Heart right ventricle (tissue), 16 donors: Measurements from ENCODE around the gene CWC22. TPM values are rescaled to one million over a fixed set of nuclear protein-coding genes. Genes with fewer than 3 reads are reported as not detected.

ENCODE experiments used
- ATAC-seq, 8 donors: fragments of 200-7000 bp; cut with Tn5 transposase; one replicate each; pipeline ENCODE4 v1.9.1; 2020; ENCODE audit warnings: mild to moderate bottlenecking in 8 of 8, moderate library complexity in 8 of 8, moderate number of reproducible peaks in 1 of 8
- DNase-seq, 2 donors: peaks; one replicate each; pipeline ENCODE4 v3.0.0-alpha.2; 2020
- H3K27ac ChIP-seq, 10 donors: fragments of 200-600 bp; sonication (generic) in 2 of 10; one replicate each; pipeline versions ENCODE4 v1.5.0 to v1.8.0; 2020 to 2022; ENCODE audit warnings: mild to moderate bottlenecking in 3 of 10
- H3K27me3 ChIP-seq, 7 donors: fragments of 200-600 bp; one replicate each; pipeline ENCODE4 v1.8.0; 2021 to 2022; ENCODE audit warnings: mild to moderate bottlenecking in 2 of 7
- H3K36me3 ChIP-seq, 9 donors: fragments of 200-600 bp; sonication (generic) in 1 of 9; one replicate each; pipeline versions ENCODE4 v1.5.0 to v1.8.0; 2020 to 2022; ENCODE audit warnings: mild to moderate bottlenecking in 2 of 9
- H3K4me1 ChIP-seq, 9 donors: fragments of 200-600 bp; sonication (generic) in 1 of 9; one replicate each; pipeline versions ENCODE4 v1.5.0 to v1.8.0; 2020 to 2022; ENCODE audit warnings: mild to moderate bottlenecking in 4 of 9
- H3K4me3 ChIP-seq, 10 donors: fragments of 200-600 bp; sonication (generic) in 2 of 10; one replicate each; pipeline versions ENCODE4 v1.5.0 to v1.8.0; 2020 to 2022; ENCODE audit warnings: mild to moderate bottlenecking in 7 of 10, moderate library complexity in 2 of 10
- H3K9me3 ChIP-seq, 11 donors: fragments of 200-600 bp in 10 of 11; sonication (generic) in 2 of 11; one replicate each; pipeline versions ENCODE4 v1.5.0 to v1.8.0; 2013 to 2022; ENCODE audit warnings: mild to moderate bottlenecking in 2 of 11, control low read depth in 1 of 11, moderate library complexity in 1 of 11
- WGBS, 2 donors: extraction: QIAGEN DNeasy Blood & Tissue Kit; methylation state at CpG; one replicate each; pipeline ENCODE4 v1.1.7; 2013; ENCODE audit warnings: inconsistent platforms in 1 of 2; 5-methylcytosine and 5-hydroxymethylcytosine counted together
- intact Hi-C, 10 donors: fragments of 100-400 bp; cut with DNase I; formaldehyde crosslinking; loops; one replicate each; pipeline versions ENCODE4 v1.11.1 to v1.14.2; 2022
- polyA plus RNA-seq, 2 donors: library from polyadenylated mRNA; stranded (reverse); fragments of 200-250 nt; gene quantifications; one replicate each; pipeline ENCODE4 v1.2.3, GENCODE V29; 2013
- total RNA-seq, 10 donors: library from RNA; stranded (reverse); fragmentation: NEBNext Ultra II Directional in 3 of 10; extraction: Animal tissue kit (Norgen Biotek cat#: 25700) in 3 of 10; gene quantifications; one replicate each; pipeline versions ENCODE4 v1.2.1 to v1.2.4, GENCODE V29; 2021 to 2023
- TF ChIP-seq, protein P1 (sequence below), 9 donors: fragments of 200-600 bp; sonication (generic) in 2 of 9; IDR thresholded peaks; one replicate each; pipeline versions ENCODE4 v1.5.0 to v1.8.0; 2021 to 2022; ENCODE audit warnings: antibody characterized with exemption in 9 of 9, mild to moderate bottlenecking in 5 of 9, moderate library complexity in 1 of 9
- donor health status: Arrhythmogenic right ventricular cardiomyopathy.
- donor health status: ischemic (EF 13 %, LVEDD 7.1; RV severe dilation, severe dysfunction).
- donor health status: healthy with polysubstance abuse.
- donor health status: DM: no; HTN: yes; CAD: no.
- donor health status: DM: no; HTN: no; CAD: no.
- donor health status: ischemic (EF 25% LVEDD 6.9; RV normal size, moderate dysfunction).
- donor health status: ischemic (EF 25% LVEDD 5.7; RV mildly dilated, moderate dysfunction).
- donor health status: healthy.
- donor health status: DM: yes; HTN: yes; CAD: no.
- donor health status: Ischemic cardiomyopathy.
- donor health status: ischemic (EF 35%, LVEDD 5.7; RV mildly dilated, moderate dysfunction).
- donor health status: nonischemic (EF 11% LVEDD 7.7; RV severe dilation, severe dysfunction).
- donor health status: DM: yes; HTN: yes; CAD: no.
- donor health status: PGD.
- donor health status: ischemic (EF 29% LVEDD 5.4; RV normal size, mild dysfunction).
- donor health status: nonischemic (EF 23%, LVEDD 6.1; RV moderate dilation, normal function).

CWC22 gene
- total and polyA plus RNA-seq, 12 donors = 5.6 to 16.0 (median 12.6) TPM

- H3K9me3 ChIP-seq = no peaks in the 10 kb centered on the region
- H3K4me1 ChIP-seq = peaks cover 0 to 7% (median 0%) of the 10 kb centered on the region in 9 donors
- H3K27me3 ChIP-seq = no peaks in the 10 kb centered on the region
- no peak overlapping the region for H3K4me3 ChIP-seq
- intact Hi-C loops = no loop called here
- H3K36me3 ChIP-seq = peaks cover 0 to 97% (median 38%) of the 10 kb centered on the region in 9 donors
- DNase-seq (no peak), ATAC-seq (no peak)
- TF ChIP-seq, protein P1, sequence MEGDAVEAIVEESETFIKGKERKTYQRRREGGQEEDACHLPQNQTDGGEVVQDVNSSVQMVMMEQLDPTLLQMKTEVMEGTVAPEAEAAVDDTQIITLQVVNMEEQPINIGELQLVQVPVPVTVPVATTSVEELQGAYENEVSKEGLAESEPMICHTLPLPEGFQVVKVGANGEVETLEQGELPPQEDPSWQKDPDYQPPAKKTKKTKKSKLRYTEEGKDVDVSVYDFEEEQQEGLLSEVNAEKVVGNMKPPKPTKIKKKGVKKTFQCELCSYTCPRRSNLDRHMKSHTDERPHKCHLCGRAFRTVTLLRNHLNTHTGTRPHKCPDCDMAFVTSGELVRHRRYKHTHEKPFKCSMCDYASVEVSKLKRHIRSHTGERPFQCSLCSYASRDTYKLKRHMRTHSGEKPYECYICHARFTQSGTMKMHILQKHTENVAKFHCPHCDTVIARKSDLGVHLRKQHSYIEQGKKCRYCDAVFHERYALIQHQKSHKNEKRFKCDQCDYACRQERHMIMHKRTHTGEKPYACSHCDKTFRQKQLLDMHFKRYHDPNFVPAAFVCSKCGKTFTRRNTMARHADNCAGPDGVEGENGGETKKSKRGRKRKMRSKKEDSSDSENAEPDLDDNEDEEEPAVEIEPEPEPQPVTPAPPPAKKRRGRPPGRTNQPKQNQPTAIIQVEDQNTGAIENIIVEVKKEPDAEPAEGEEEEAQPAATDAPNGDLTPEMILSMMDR (IDR thresholded peaks at IDR 0.05) = no peak
- WGBS, 2 donors = 94 to 96% methylated on average over 4 of the region's 4 CpGs
- H3K27ac ChIP-seq = no peak overlapping the region
Observed at GRCh38 chr2:179954026-179954425, 53.1 kb downstream of the CWC22 start.

- peaks cover 0 to 97% (median 40%) of the 10 kb centered on the region in 9 donors for H3K36me3 ChIP-seq
- H3K27ac ChIP-seq = no peak overlapping the region
- WGBS, 2 donors = 92 to 93% methylated on average over 1 of the region's 1 CpG
- ATAC-seq = no peak
- no peaks in the 10 kb centered on the region for H3K27me3 ChIP-seq
- H3K4me3 ChIP-seq = no peak overlapping the region
- H3K4me1 ChIP-seq = peaks cover 0 to 7% (median 0%) of the 10 kb centered on the region in 9 donors
- DNase-seq = no peak
- TF ChIP-seq, protein P1 (IDR thresholded peaks at IDR 0.05) = no peak
- H3K9me3 ChIP-seq = no peaks in the 10 kb centered on the region
- intact Hi-C loops = no loop called here
Observed at GRCh38 chr2:179953359-179953758, 53.7 kb downstream of the CWC22 start.

- Histone ChIP-seq H3K27ac (no peak overlapping the region), H3K9me3 (no peaks in the 10 kb centered on the region), H3K27me3 (no peaks in the 10 kb centered on the region), H3K36me3 (peaks cover 0 to 97% (median 42%) of the 10 kb centered on the region in 9 donors), H3K4me3 (no peak overlapping the region), H3K4me1 (peaks cover 0 to 7% (median 0%) of the 10 kb centered on the region in 9 donors)
- TF ChIP-seq, protein P1 (IDR thresholded peaks at IDR 0.05) = no peak
- DNase-seq (no peak), ATAC-seq (peak in 2 of 8 donors; percentile 37 to 61)
- intact Hi-C loops = no loop called here
- WGBS, 2 donors = 59 to 74% methylated on average over 2 of the region's 2 CpGs
Observed at GRCh38 chr2:179952658-179953057, 54.4 kb downstream of the CWC22 start.

DNA sequence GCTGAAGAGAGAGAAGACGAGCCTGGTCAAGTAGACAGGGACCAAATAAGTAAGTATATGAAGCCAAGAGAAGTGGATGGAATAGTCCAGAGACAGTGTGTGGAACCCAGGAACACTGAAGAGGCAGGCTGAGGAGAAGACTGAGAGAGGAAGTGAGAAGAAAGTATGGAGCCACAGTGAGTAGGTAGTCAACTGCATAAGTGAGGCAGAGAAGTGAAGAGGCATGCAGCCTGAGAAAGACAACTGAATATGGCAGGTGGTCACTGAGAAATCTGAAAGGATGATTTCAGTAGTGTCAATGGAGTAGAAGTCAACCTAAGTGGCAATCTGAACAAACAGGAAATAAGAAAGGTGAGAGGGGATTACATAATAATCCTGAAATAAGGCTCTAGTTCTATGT, 55.4 kb downstream of the CWC22 start:
- H3K27ac ChIP-seq = no peak overlapping the region
- 97 to 100% methylated on average over 1 of the region's 1 CpG for WGBS, 2 donors
- ATAC-seq = no peak
- H3K4me1 ChIP-seq = peaks cover 0 to 7% (median 0%) of the 10 kb centered on the region in 9 donors
- DNase-seq = no peak
- TF ChIP-seq, protein P1 (IDR thresholded peaks at IDR 0.05) = no peak
- H3K27me3 ChIP-seq = no peaks in the 10 kb centered on the region
- intact Hi-C loops = no loop called here
- H3K9me3 ChIP-seq = no peaks in the 10 kb centered on the region
- no peak overlapping the region for H3K4me3 ChIP-seq
- H3K36me3 ChIP-seq = peaks cover 0 to 98% (median 49%) of the 10 kb centered on the region in 9 donors
